LNCaP clone FGC (cell line): Measurements from ENCODE around the gene DUSP10.

ENCODE experiments used
- DNase-seq: peaks from one replicate; pipeline ENCODE4 v3.0.0-alpha.2; 2011; ENCODE audit warnings: low read depth
- H3K4me3 ChIP-seq: 2 replicates; pipeline ENCODE4 v1.5.1; 2011; ENCODE audit warnings: mild to moderate bottlenecking, low read depth, low read length, control low read depth
- TF ChIP-seq, protein P1 (sequence below): IDR thresholded peaks from 2 replicates; pipeline ENCODE4 v1.5.1; 2012; ENCODE audit warnings: mild to moderate bottlenecking; ENCODE audit not compliant: control insufficient read depth, insufficient read depth; ENCODE audit errors: extremely low read depth

Gene DUSP10

DNA sequence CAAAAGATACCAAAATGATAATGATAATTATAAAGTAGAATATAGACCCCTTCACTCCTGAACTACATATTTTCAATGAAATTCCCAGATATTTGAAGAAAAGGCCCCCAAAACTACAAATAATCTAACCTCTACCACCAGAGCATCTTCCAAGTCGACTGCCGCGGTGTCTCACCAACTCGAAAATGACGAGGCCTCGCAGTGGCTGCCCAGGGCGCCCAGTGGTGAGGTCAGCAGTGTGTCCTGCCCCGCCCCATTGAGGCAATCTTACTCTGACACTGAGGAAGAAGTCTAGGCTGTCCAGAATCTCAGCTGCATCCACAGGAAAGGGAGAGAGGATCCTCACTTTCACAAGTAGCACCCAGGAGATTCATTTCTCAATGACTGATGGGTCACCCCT, 5.2 kb downstream of the DUSP10 start:
- DNase-seq, result no peak
- no peak overlapping the region for H3K4me3 ChIP-seq

DNA sequence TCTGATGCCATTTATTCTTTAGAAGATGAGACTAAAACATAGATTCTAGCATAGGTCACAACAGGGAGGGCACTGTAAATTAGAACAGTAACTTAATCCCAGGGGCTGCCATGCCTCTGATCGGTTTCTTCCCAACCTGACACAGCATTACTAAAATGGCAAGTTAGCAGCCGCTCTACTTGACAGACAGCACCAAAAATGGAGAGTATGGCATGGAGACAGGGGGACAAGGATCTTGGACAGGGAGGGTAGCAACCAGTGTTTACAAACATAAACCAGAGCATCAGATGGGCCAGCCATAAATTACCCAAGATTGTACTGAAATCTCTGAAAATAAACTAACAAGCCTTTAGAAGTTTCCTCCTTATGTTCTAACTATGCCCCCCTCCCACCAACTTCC, 5.9 kb downstream of the DUSP10 start:
- no peak for DNase-seq
- TF ChIP-seq, protein P1, sequence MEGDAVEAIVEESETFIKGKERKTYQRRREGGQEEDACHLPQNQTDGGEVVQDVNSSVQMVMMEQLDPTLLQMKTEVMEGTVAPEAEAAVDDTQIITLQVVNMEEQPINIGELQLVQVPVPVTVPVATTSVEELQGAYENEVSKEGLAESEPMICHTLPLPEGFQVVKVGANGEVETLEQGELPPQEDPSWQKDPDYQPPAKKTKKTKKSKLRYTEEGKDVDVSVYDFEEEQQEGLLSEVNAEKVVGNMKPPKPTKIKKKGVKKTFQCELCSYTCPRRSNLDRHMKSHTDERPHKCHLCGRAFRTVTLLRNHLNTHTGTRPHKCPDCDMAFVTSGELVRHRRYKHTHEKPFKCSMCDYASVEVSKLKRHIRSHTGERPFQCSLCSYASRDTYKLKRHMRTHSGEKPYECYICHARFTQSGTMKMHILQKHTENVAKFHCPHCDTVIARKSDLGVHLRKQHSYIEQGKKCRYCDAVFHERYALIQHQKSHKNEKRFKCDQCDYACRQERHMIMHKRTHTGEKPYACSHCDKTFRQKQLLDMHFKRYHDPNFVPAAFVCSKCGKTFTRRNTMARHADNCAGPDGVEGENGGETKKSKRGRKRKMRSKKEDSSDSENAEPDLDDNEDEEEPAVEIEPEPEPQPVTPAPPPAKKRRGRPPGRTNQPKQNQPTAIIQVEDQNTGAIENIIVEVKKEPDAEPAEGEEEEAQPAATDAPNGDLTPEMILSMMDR, result no peak
- H3K4me3 ChIP-seq, result no peak overlapping the region

More for the DNA sequence above, 5.2 kb downstream of the DUSP10 start:
- TF ChIP-seq, protein P1, result no peak

DNA sequence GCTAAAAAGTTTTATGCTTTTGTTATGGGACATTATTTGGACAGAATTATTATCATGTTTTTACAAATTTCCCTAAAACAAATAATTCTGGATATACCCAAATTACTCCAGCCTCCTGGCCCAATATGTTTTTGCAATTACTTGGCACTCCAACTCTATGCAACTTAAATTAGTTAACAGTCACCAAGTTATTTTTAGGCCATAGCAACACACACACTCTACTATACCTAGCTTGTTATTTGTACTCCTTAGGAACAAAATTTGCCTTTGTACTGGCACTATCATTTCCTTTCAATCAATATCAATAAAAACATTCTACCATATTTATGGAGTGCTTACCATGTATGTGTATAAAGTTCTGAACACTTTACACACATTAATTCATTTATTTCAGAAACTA, 7.7 kb downstream of the DUSP10 start:
- TF ChIP-seq, protein P1, result no peak
- DNase-seq, result no peak
- no peak overlapping the region for H3K4me3 ChIP-seq

DNA sequence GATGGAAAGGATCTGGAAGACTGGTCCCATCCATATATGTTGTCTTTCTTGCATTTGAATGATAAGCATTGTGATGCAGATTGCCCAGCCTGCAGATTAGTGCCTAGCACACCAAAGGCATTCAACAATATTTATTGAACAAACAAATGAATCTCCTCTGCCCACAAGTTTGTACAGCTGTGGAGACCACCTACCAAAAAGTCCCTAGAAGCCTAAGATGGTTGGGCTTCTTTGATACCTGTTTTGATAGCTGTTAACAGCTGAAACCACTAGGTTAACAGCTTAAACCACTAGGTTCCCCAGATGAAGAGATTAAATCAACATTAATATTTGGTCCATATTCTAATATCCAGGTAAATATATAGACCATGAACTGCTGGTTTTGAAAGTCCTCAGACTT, 9.8 kb downstream of the DUSP10 start:
- no peak for DNase-seq
- H3K4me3 ChIP-seq, result no peak overlapping the region
- TF ChIP-seq, protein P1, result no peak

DNA sequence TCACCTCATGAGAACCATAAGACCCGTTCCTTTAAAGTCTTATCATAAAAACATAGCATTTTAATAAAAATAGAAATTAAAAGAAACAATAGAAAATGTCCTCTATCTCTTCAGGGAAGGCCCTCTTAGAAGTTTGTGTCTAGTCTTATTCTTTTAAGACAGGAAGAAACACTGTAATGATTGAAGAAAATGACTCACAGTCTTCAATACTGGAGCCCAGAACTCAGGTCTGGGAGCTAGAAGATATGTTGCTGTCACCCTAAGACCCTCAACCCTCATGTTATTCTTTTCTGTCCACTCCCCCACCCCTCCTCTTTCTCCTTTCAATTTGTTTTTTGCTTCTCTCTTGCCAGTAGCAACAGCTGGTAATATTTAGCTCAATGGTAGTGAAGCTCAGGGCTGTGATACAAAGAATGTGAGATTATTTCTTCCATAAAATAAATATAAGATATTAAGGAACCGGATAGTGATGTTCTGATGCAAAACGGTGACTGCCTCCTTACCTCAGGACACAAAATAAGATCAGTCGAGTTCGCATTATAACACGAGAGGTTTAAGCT, 12.0 kb downstream of the DUSP10 start:
- TF ChIP-seq, protein P1, result no peak
- no peak for DNase-seq
- H3K4me3 ChIP-seq, result no peak overlapping the region

DNA sequence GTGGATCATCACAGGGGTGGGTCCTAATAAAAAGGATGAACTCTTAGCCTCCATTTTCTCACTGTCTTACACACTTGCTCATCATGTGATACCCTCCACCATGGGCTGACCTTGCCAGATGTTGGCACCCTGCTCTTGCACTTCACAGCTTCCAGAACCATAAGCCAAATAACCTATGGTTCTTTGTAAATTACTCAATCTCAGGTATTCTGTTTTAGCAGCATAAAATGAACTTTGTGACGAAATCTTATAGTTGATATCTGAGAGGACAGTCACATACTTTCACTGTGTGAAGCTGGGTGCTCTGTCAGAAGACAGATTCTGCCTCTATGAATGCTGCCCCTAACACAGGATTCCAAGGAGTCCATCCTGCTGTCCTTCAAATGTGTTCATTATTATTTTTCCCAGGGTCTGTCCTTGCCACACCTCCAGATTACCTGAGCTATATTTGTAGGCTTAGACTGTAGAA, 13.8 kb downstream of the DUSP10 start:
- H3K4me3 ChIP-seq, result no peak overlapping the region
- TF ChIP-seq, protein P1, result no peak

More for the DNA sequence above, 13.8 kb downstream of the DUSP10 start:
- DNase-seq, result no peak
